Measurements from ENCODE around the gene ADGRV1.

- TF ChIP-seq CTCF (conservative IDR thresholded peaks at IDR 0.05; ENCODE audit: low read depth, low read length) (no peak), EZH2 (IDR thresholded peaks at IDR 0.05; ENCODE audit: borderline replicate concordance, low read depth, low read length, poor library complexity, severe bottlenecking) (no peak)
Observed at GRCh38 chr5:90947667-90948066, 389.1 kb downstream of the ADGRV1 start.

Data from A673 (cell line).